K562 (cell line): ENCODE measurements around the gene STMP1. TPM values are rescaled to one million over a fixed set of nuclear protein-coding genes. Genes with fewer than 3 reads are reported as not detected.

ENCODE experiments used
- ATAC-seq: fragments of 200-7000 bp; cut with Tn5 transposase; 3 replicates; pipeline ENCODE4 v1.9.1; 2020; ENCODE audit warnings: moderate library complexity
- BruUV-seq: library from RNA; stranded (reverse); fragments of 400-500 nt; replicated peaks from 2 replicates; lab custom pipeline; 2021; lab: Mats Ljungman, UMichigan
- CTCF ChIA-PET: fragments of 300-600 bp; formaldehyde crosslinking; extraction: SDS; loops from one replicate; lab custom pipeline; 2021; ENCODE audit warnings: low intra/inter-chr PET ratio; lab: Yijun Ruan, JAX
- POLR2A ChIA-PET: fragments of 300-600, 350-650 bp; sonication (Branson Sonifier 250); formaldehyde crosslinking; extraction: SDS; loops from one replicate; lab custom pipeline; 2021; ENCODE audit warnings: antibody characterized with exemption, inconsistent platforms; lab: Yijun Ruan, JAX
- DNase-seq, 4 experiments: peaks; one replicate each; pipeline versions ENCODE4 v3.0.0 to v3.0.0-alpha.2; 2011 to 2018; ENCODE audit warnings: low spot score in 3 of 4, mixed read lengths in 3 of 4; ENCODE audit errors: extremely low read depth in 1 of 4
- FAIRE-seq: peaks from 2 replicates; lab custom pipeline; 2011; peaks lifted over from hg19 to GRCh38; lab: Jason Lieb, UNC
- H2AFZ ChIP-seq: 2 replicates; pipeline ENCODE4 v1.6.0; 2011; ENCODE audit warnings: low read depth, low read length, control low read depth, inconsistent platforms
- H3K27ac ChIP-seq: fragments of 200-600 bp; 3 replicates; pipeline ENCODE4 v1.8.0; 2011; ENCODE audit warnings: low read depth, mild to moderate bottlenecking, control low read depth, inconsistent platforms, low read length, moderate library complexity, mixed read lengths; ENCODE audit errors: extremely low read depth
- H3K27me3 ChIP-seq, 2 experiments: fragments of 300-600 bp in 1 of 2; 2 replicates in 1 of 2; 3 replicates in 1 of 2; pipeline versions ENCODE4 v1.6.0 to v1.8.0; 2011; ENCODE audit warnings: inconsistent platforms in 2 of 2, low read length in 2 of 2, mild to moderate bottlenecking in 1 of 2, mixed read lengths in 1 of 2, moderate library complexity in 1 of 2; ENCODE audit not compliant: control insufficient read depth in 2 of 2, insufficient read depth in 2 of 2
- H3K36me3 ChIP-seq: fragments of 300-600 bp; 3 replicates; pipeline ENCODE4 v1.8.0; 2011; ENCODE audit warnings: mild to moderate bottlenecking, low read length, inconsistent platforms; ENCODE audit not compliant: control insufficient read depth, insufficient read depth
- H3K4me1 ChIP-seq, 2 experiments: fragments of 200-600 bp in 1 of 2; replicated peaks in 1 of 2; 2 replicates in 1 of 2; 3 replicates in 1 of 2; pipeline versions ENCODE4 v1.5.1 to v1.8.0; 2011; ENCODE audit warnings: inconsistent platforms in 2 of 2, low read length in 2 of 2, mild to moderate bottlenecking in 1 of 2, mixed read lengths in 1 of 2, moderate library complexity in 1 of 2; ENCODE audit not compliant: control insufficient read depth in 2 of 2, insufficient read depth in 2 of 2
- H3K4me2 ChIP-seq: 2 replicates; pipeline ENCODE4 v1.6.1; 2011; ENCODE audit warnings: low read length, control low read depth, inconsistent platforms, mixed read lengths; ENCODE audit not compliant: insufficient read depth
- H3K4me3 ChIP-seq: fragments of 200-600 bp; sonication (generic), shearing (Covaris generic); 2 replicates; pipeline ENCODE4 v1.5.1; 2016; ENCODE audit warnings: control low read depth, inconsistent platforms
- H3K79me2 ChIP-seq: fragments of 200-600 bp; 3 replicates; pipeline ENCODE4 v1.8.0; 2011; ENCODE audit warnings: low read length, inconsistent platforms; ENCODE audit not compliant: control insufficient read depth, insufficient read depth
- H3K9ac ChIP-seq, 2 experiments: 2 replicates each; pipeline versions ENCODE4 v1.6.0 to v1.6.1; 2011; ENCODE audit warnings: low read depth in 2 of 2, low read length in 2 of 2, control low read depth in 1 of 2, inconsistent platforms in 1 of 2, mild to moderate bottlenecking in 1 of 2, mixed read lengths in 1 of 2; ENCODE audit not compliant: insufficient read depth in 1 of 2
- H3K9me1 ChIP-seq: one replicate; pipeline ENCODE4 v1.6.0; 2011; ENCODE audit warnings: inconsistent platforms, mild to moderate bottlenecking, low read length, moderate library complexity; ENCODE audit not compliant: control insufficient read depth, insufficient read depth
- H3K9me3 ChIP-seq: replicated peaks from 2 replicates; pipeline ENCODE4 v1.5.1; 2011; ENCODE audit warnings: low read depth, low read length, inconsistent platforms; ENCODE audit not compliant: control insufficient read depth, insufficient read depth
- H4K20me1 ChIP-seq: replicated peaks from 2 replicates; pipeline ENCODE4 v1.6.1; 2011; ENCODE audit warnings: low read length, inconsistent platforms, mixed read lengths; ENCODE audit not compliant: control insufficient read depth, insufficient read depth
- POLR2G ChIP-seq: fragments of 200-400 bp; formaldehyde crosslinking; IDR thresholded peaks from 2 replicates; pipeline ENCODE4 v1.6.1; 2017; ENCODE audit warnings: low read depth, mild to moderate bottlenecking, antibody characterized with exemption, low read length, moderate library complexity
- WGBS: fragments of 100-300 bp; shearing (Covaris generic); methylation state at CpG from one replicate; pipeline ENCODE4 v1.1.6; 2016; ENCODE audit warnings: low coverage, mixed read lengths; ENCODE audit not compliant: insufficient coverage; ENCODE audit errors: missing lambda C conversion rate; 5-methylcytosine and 5-hydroxymethylcytosine counted together
- in situ Hi-C: fragments of 300-500 bp; cut with MboI; formaldehyde crosslinking; loops from 4 replicates; pipeline ENCODE4 v1.15.0; 2018; ENCODE audit warnings: inconsistent platforms, mixed read lengths
- intact Hi-C: fragments of 100-400 bp; cut with micrococcal nuclease; formaldehyde crosslinking; loops from 2 replicates; pipeline ENCODE4 v1.14.2; 2022
- polyA plus RNA-seq, 8 experiments: library from polyadenylated mRNA; depleted of rRNA in 4 of 8; stranded (reverse) in 5 of 8; unstranded in 3 of 8; fragments of >200 nt; fragmentation: Nextera tagmentation in 2 of 8; fragmentation: Illumina TruSeq in 1 of 8; extraction: Ambion mirVana in 2 of 8; extraction: Trizol in 1 of 8; gene quantifications; 2 replicates each; pipeline versions ENCODE4 v1.2.1 to v1.2.3, GENCODE V29; 2011 to 2014; ENCODE audit warnings: inconsistent platforms in 1 of 8, missing spikeins in 1 of 8
- total RNA-seq, 7 experiments: library from RNA; depleted of rRNA in 6 of 7; stranded (reverse); fragments of >200 nt in 6 of 7; fragmentation: Illumina TruSeq in 2 of 7; extraction: Trizol in 2 of 7; gene quantifications; 2 replicates each; pipeline versions ENCODE4 v1.2.1 to v1.2.3, GENCODE V29; 2011 to 2021; ENCODE audit warnings: low replicate concordance in 1 of 7
- TF ChIP-seq, protein P1 (sequence below), 2 experiments: IDR thresholded peaks in 1 of 2; conservative IDR thresholded peaks in 1 of 2; 2 replicates each; pipeline ENCODE4 v1.6.1; 2016; ENCODE audit warnings: low read depth in 2 of 2, mild to moderate bottlenecking in 1 of 2, missing compliant biosample characterization in 1 of 2, missing genetic modification characterization in 1 of 2, moderate library complexity in 1 of 2

The STMP1 gene
- total and polyA plus RNA-seq, 9 of the 15 experiments (the other 6 are each of a cell fraction or from before 2014, with no cell fraction given), result 10.6 to 249 (median 56.8) TPM

DNA sequence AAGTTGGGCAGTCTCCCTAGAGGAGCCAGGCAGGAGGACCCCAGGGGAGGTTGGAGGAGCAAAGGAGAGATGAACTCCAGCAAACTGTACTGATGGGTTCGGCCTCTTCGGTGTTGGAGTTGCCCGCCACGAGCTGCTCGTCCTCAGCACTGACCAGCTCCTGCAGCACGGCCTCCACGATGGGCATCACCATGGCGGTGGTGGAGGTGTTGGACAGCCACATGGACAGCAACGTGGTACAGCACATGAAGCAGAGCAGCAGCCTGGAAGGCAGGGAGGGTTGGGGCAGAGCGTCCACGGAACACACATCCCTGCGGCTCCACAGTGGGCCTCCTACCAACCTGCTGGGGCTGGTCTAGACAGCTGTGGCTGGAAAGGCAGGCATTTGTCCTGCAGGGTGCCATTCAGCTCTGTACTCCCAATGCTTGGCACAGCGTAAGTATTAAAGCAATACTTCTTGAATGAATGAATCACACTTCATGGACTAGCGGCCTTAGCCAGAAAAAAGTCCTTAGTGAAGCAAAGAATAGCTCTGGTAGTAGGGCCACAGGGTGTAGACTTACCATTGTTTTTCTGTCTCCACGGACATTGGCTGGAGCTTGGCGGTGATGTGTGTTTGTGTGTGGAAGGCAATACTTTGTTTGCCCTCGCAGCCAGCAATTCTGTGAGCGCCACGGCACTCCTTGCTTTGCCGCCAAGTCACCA is 43.9 kb downstream of the STMP1 start:
- Histone ChIP-seq H3K9me3 (no peaks in the 10 kb centered on the region), H3K79me2 (no peaks in the 10 kb centered on the region), H3K27me3 (peaks cover 9 to 26% of the 10 kb centered on the region in 2 experiments; a peak in 4 of 5 replicates), H4K20me1 (no peaks in the 10 kb centered on the region), H3K4me2 (no peak overlapping the region), H3K9ac (peak overlapping the region in 1 of 2 experiments; percentile 20; a peak in 1 of 4 replicates), H3K27ac (no peak overlapping the region), H2AFZ (no peak overlapping the region), H3K9me1 (no peaks in the 10 kb centered on the region), H3K36me3 (no peaks in the 10 kb centered on the region), H3K4me1 (peaks cover 2 to 13% of the 10 kb centered on the region in 2 experiments; a peak in 4 of 5 replicates), H3K4me3 (no peak overlapping the region)
- POLR2A ChIA-PET, result interaction anchor here (0.6 to 1.1 kb wide), 5 partner anchors 12 to 396 kb away, joined by 3 to 4 read pairs (median 3); no protein-coding TSS in a partner anchor
- 27% methylated on average over 20 of the region's 20 CpGs for whole genome bisulfite sequencing
- no TSS peak for BruUV-seq
- FAIRE-seq (no peak), DNase-seq (no peak), ATAC-seq (no peak)
- intact Hi-C loops, result loop anchor here (5.0 kb wide), 1 partner anchor 424 kb away; no protein-coding TSS in a partner anchor
- peak; percentile 46; the same call in 1 of the 2 replicates for TF ChIP-seq POLR2G
- TF ChIP-seq, protein P1, sequence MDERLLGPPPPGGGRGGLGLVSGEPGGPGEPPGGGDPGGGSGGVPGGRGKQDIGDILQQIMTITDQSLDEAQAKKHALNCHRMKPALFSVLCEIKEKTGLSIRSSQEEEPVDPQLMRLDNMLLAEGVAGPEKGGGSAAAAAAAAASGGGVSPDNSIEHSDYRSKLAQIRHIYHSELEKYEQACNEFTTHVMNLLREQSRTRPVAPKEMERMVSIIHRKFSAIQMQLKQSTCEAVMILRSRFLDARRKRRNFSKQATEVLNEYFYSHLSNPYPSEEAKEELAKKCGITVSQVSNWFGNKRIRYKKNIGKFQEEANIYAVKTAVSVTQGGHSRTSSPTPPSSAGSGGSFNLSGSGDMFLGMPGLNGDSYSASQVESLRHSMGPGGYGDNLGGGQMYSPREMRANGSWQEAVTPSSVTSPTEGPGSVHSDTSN (CRISPR knock-in tag; IDR thresholded peaks at IDR 0.05; ENCODE audit: low read depth), result no peak
- TF ChIP-seq, protein P1 (tag; conservative IDR thresholded peaks at IDR 0.05; ENCODE audit: low read depth), result no peak
- in situ Hi-C loops, result no loop called here
- CTCF ChIA-PET, result no interaction called here
